ENCODE data around the gene SLC22A23.

GRCh38 chr6:3460253-3460652 lies 3.4 kb upstream of the SLC22A23 start:
- TF ChIP-seq, protein P1, sequence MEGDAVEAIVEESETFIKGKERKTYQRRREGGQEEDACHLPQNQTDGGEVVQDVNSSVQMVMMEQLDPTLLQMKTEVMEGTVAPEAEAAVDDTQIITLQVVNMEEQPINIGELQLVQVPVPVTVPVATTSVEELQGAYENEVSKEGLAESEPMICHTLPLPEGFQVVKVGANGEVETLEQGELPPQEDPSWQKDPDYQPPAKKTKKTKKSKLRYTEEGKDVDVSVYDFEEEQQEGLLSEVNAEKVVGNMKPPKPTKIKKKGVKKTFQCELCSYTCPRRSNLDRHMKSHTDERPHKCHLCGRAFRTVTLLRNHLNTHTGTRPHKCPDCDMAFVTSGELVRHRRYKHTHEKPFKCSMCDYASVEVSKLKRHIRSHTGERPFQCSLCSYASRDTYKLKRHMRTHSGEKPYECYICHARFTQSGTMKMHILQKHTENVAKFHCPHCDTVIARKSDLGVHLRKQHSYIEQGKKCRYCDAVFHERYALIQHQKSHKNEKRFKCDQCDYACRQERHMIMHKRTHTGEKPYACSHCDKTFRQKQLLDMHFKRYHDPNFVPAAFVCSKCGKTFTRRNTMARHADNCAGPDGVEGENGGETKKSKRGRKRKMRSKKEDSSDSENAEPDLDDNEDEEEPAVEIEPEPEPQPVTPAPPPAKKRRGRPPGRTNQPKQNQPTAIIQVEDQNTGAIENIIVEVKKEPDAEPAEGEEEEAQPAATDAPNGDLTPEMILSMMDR (IDR thresholded peaks at IDR 0.05; ENCODE audit: insufficient read depth, low read depth, low read length) = no peak
- no peak for TF ChIP-seq EZH2 (IDR thresholded peaks at IDR 0.05; ENCODE audit: insufficient read depth, low read length)
